Mucosa of descending colon (tissue), 3 donors: ENCODE measurements around the gene WDR37. TPM values are rescaled to one million over a fixed set of nuclear protein-coding genes. Genes with fewer than 3 reads are reported as not detected.
A peak's percentile ranks its signal among the peaks of the same experiment; 100 is the strongest.

Source experiments
- ATAC-seq: fragments of 200-7000 bp; cut with Tn5 transposase; one replicate; pipeline ENCODE4 v1.9.1; 2020; ENCODE audit warnings: mild to moderate bottlenecking, moderate library complexity
- DNase-seq, 3 donors: peaks; one replicate each; pipeline ENCODE4 v3.0.0-alpha.2; 2020
- H3K36me3 ChIP-seq: fragments of 200-600 bp; one replicate; pipeline ENCODE4 v1.8.0; 2021; ENCODE audit warnings: low read depth, mild to moderate bottlenecking
- H3K4me1 ChIP-seq: fragments of 200-600 bp; one replicate; pipeline ENCODE4 v1.8.0; 2021; ENCODE audit warnings: low read depth, mild to moderate bottlenecking
- H3K4me3 ChIP-seq: fragments of 200-600 bp; one replicate; pipeline ENCODE4 v1.8.0; 2021; ENCODE audit warnings: mild to moderate bottlenecking
- H3K9me3 ChIP-seq: fragments of 200-600 bp; one replicate; pipeline ENCODE4 v1.8.0; 2021; ENCODE audit warnings: mild to moderate bottlenecking
- CTCF ChIP-seq: fragments of 200-600 bp; IDR thresholded peaks from one replicate; pipeline ENCODE4 v1.8.0; 2022; ENCODE audit warnings: antibody characterized with exemption, mild to moderate bottlenecking
- intact Hi-C, 2 donors: fragments of 100-400 bp; cut with DNase I in 1 of 2; cut with micrococcal nuclease in 1 of 2; formaldehyde crosslinking; loops; one replicate each; pipeline versions ENCODE4 v1.11.0 to v1.11.1; 2022; cut with DNase I, micrococcal nuclease
- total RNA-seq, 3 donors: library from RNA; stranded (reverse); fragmentation: NEBNext Ultra II Directional in 2 of 3; extraction: Animal tissue kit (Norgen Biotek cat#: 25700) in 2 of 3; gene quantifications; one replicate each; pipeline versions ENCODE4 v1.2.1 to v1.2.4, GENCODE V29; 2021 to 2023
- donor health status: DM: no; HTN: no; CAD: no; lungs with moderate emphysema.
- donor health status: DM: no; HTN: no; CAD: no.
- donor health status: DM: no; HTN: yes; CAD: no.

WDR37 gene
- total RNA-seq, 3 donors from 2014 or later: 18.3 to 24.1 (median 20.8) TPM

DNA sequence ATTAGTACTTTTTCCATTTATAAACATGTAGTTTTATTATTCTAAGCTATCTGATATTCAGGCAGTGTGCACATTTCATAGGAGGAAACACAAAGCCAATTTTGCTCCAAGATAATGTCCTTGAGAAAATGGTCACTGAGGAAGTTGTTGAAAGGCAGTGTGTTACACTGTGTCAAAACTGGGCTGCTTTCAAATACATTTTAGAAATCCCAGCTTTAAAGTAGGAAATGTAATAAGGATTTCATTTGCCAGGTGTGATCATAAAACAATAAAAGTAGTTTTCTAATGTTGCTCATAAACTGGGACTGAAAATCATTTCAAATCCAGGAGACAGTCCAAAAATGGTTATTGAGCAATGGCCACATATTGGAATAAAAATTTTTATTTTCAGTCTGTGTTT, 80.1 kb downstream of the WDR37 start:
- peak; percentile 53 for ATAC-seq
- H3K9me3 ChIP-seq: peaks cover 5% of the 10 kb centered on the region
- no peak overlapping the region for H3K4me3 ChIP-seq
- peaks cover 5% of the 10 kb centered on the region for H3K4me1 ChIP-seq
- no peak for DNase-seq
- TF ChIP-seq CTCF: no peak
- intact Hi-C loops: no loop called here
- H3K36me3 ChIP-seq: no peaks in the 10 kb centered on the region

DNA sequence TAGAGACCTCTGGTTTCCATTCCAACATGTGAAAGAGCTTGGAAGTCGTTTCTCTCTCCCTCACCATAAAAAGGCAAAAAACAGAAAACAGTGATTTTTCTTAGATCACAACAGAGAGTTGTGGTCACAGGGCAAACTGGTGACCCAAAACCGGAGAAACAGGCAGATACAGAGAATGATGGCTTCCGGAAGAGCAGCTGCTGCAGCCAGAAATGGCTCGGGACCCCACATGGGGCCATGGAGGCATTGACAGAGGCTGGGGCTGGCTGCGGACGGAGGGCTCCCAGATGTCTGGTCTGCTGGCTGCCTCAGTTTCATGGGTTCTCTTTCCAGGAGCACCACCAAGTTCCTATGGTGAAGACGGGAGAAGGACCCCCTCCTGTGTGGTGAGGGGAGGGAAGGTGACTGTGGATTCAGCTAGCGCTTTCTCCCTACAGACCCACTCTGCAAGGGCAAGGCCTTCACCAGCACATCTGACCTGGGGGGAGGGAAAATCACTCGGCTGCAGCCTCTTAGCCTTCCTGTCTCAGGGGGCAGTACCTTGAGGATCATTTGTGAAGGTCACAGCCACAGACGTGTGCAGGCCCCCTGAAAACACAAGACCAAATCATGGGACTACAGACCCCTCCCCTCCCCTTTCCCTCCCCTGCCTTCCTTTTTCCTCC, 81.4 kb downstream of the WDR37 start:
- Histone ChIP-seq H3K4me3 (no peak overlapping the region), H3K9me3 (peaks cover 5% of the 10 kb centered on the region), H3K4me1 (peaks cover 5% of the 10 kb centered on the region), H3K36me3 (no peaks in the 10 kb centered on the region)
- ATAC-seq (no peak), DNase-seq (no peak)
- no peak for TF ChIP-seq CTCF
- intact Hi-C loops: no loop called here

GRCh38 chr10:1138529-1138928, 82.3 kb downstream of the WDR37 start:
- H3K9me3 ChIP-seq: peaks cover 5% of the 10 kb centered on the region
- DNase-seq (no peak), ATAC-seq (no peak)
- no peaks in the 10 kb centered on the region for H3K36me3 ChIP-seq
- intact Hi-C loops: no loop called here
- TF ChIP-seq CTCF: no peak
- H3K4me1 ChIP-seq: peaks cover 5% of the 10 kb centered on the region
- H3K4me3 ChIP-seq: no peak overlapping the region

- intact Hi-C loops: no loop called here
- no peak for ATAC-seq
Measured at GRCh38 chr10:1141261-1141660, 85.1 kb downstream of the WDR37 start.

GRCh38 chr10:1141701-1142100, 85.5 kb downstream of the WDR37 start:
- no peak overlapping the region for H3K4me3 ChIP-seq
- intact Hi-C loops: no loop called here
- ATAC-seq (no peak), DNase-seq (no peak)
- peaks cover 18% of the 10 kb centered on the region for H3K9me3 ChIP-seq
- peaks cover 3% of the 10 kb centered on the region for H3K4me1 ChIP-seq
- TF ChIP-seq CTCF: no peak
- no peaks in the 10 kb centered on the region for H3K36me3 ChIP-seq

More at GRCh38 chr10:1141261-1141660, 85.1 kb downstream of the WDR37 start:
- no peak for TF ChIP-seq CTCF
- Histone ChIP-seq H3K36me3 (no peaks in the 10 kb centered on the region), H3K9me3 (peaks cover 14% of the 10 kb centered on the region), H3K4me3 (no peak overlapping the region), H3K4me1 (peaks cover 5% of the 10 kb centered on the region)
- no peak for DNase-seq

DNA sequence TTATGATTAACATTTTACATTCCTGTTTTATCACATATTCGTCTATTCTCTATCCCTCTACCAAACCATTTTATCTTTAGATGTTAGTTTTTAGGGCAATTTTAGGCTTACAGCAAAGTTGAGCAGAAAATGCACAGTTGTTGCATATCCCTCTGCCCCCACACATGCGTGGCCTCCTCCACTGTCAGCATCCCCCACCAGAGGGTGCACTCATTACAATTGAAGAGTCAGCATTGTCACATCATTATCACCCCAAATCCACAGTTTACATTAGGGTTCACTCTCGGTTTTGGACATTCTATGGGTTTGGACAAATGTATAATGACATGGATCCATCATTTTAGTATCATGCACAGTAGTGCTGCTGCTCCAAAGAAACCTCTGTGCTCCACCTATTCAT, 86.4 kb downstream of the WDR37 start:
- H3K9me3 ChIP-seq: peaks cover 18% of the 10 kb centered on the region
- H3K36me3 ChIP-seq: no peaks in the 10 kb centered on the region
- ATAC-seq (no peak), DNase-seq (no peak)
- no peak for TF ChIP-seq CTCF
- intact Hi-C loops: no loop called here
- H3K4me3 ChIP-seq: no peak overlapping the region
- no peaks in the 10 kb centered on the region for H3K4me1 ChIP-seq
